GM11168 (cell line): Measurements from ENCODE around the gene ZNF205.

ENCODE experiments used
- in situ Hi-C: fragments of 300-500 bp; cut with MboI; formaldehyde crosslinking; loops from one replicate; pipeline ENCODE4 v1.12.0; 2022; ENCODE audit warnings: low sequenced_read_pairs; ENCODE audit not compliant: unreplicated experiment

Gene ZNF205

DNA sequence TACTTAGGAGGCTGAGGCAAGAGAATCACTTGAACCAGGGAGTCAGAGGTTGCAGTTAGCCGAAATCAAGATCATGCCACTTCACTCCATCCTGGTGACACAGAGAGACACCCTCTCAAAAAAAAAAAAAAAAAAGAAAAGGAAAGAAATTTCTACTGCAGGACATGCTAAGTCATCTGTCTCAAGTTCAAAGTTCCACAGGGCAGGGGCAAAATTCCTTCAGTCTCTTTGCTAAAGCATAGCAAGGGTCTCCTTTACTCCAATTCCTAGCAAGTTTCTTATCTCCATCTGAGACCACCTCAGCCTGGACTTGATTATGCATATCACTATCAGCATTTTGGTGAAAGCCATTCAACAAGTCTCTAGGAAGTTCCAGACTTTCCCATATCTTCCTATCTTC, 27.9 kb upstream of the ZNF205 start:
- in situ Hi-C loops, result no loop called here

DNA sequence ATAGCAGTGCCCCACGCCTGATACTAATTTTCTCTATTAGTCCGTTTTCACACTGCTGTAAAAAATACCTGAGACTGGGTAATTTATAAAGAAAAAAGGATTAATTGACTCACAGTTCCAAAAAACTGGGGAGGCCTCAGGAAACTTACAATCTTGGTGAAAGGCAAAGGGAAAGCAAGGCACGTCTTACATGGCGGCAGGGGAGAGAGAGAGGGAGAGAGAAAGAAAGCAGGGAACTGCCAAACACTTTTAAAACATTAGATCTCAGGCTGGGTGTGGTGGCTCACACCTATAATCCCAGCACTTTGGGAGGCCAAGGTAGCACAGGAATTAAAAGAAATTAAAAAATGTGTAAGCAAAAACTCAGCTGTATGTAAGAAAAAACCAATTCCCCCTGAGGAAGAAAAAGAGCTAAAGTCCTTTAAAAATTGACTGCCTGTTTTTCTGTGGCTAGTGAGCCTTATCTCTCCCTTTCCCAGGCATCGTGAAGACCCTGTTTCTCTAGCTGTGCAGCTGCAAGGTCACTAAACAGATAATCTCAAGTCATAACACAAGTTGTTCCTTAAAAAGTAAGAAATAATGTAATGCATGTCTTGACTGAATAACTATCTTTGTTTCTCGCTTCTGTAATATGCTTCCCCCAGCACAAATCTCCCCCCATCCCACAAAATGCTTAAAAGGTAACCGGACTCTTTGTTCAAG, 27.3 kb upstream of the ZNF205 start:
- in situ Hi-C loops, result no loop called here

DNA sequence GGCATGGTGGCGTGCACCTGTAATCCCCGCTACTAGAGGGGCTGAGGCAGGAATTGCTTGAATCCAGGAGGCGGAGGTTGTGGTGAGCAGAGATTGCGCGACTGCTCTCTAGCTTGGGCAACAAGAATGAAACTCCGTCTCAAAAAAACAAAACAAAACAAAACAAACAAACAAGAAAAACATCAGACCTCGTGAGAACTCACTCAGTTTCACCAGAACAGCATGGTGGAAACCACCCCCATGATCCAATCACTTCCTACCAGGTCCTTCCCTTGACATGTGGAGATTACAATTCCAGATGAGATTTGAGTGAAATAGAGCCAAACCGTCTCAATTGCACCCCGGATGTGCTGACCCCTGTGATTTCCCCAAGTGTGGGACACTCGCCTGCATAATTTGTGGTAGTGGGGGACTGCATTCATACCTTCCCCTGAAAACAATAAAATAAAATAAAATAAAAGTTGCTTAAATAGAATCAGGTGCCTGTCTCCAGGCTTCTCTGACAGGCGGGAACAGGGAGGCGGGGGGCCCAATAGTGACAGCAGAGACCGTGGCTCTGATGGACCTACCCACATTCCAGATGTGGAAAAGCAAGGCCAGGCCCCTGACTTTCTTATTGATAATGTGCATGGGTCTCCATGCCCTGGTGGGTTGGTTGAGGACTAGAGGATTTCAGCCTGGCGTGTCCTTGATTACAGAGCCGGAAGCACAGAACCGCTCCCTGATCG, 26.4 kb upstream of the ZNF205 start:
- in situ Hi-C loops, result no loop called here

DNA sequence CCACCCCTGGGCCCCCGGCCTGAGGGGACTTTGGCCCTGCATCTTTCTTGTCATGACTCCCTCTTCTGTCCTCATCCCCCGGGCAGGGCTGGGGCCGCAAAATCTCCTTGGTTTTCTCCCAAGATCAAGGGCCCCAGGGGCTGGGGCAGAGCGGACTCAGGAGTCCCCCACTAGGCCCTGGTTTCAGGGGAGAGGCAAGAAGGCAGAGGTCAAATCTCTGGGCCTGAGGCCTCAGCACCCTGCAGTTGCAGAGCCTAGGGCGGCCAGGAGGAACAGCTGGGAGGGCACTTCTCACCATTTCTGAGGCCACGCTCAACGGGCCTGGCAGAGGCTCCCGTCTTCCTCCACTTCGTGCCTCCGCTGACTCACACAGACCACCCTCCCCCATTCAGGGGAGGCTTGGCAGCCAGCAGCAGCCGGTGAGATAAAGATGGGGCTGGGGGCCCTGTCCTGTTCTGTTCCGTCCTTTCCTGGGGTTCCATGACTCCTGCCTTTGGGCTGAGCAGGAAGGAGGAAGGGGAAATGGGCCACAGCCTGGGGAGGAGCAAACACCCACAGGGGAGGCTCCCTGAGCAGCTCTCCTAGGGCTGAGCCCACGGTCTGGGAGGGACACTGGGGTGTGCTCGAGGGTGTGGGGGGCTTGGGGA, 25.7 kb upstream of the ZNF205 start:
- in situ Hi-C loops, result no loop called here

DNA sequence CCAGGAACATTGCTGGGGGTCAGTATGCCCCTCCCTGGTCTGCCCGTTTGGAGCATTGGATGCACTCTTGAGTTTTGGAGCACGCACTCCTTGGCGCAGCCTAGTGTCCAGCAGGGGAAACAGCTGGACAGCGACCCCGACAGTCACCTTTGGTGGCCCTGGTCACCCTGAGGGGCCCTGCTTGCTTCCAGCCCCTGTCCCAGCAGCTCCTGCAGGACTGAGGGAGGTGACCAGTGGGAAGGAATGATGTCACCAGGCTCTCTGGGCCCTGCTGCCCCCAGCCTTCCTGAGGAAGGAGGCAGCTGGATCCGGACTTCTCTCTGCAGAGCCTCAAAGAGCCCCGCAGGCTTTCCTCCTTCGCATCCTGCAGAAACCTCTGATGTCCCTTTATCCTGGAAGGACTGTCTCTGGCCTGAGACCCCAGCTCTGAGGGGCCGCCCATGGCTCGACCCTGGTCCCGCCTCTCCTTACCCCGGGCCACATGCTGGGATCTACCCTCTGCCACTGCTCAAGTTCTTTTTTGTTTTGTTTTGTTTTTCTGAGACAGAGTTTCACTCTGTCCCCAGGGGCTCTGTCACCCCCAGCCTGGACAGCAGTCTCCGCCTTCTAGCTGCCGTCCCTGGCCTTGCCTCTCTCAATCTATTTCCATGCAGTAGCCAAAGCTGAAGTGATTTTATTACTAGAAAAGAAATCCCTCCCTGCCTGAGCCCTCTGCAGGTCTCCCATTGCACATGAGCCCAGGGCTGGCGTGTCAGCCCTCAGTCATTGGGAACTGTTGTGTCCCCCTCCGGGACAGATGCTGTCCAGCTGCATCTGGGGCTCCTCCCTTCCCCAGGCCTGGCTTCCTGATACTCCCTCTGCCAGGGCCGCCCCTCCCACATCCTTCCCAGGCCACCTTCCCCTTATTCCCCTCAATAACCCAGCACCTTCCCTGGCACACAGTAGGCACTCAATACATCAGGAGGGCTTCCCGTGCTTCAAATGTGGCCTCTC, 24.8 kb upstream of the ZNF205 start:
- in situ Hi-C loops, result no loop called here

DNA sequence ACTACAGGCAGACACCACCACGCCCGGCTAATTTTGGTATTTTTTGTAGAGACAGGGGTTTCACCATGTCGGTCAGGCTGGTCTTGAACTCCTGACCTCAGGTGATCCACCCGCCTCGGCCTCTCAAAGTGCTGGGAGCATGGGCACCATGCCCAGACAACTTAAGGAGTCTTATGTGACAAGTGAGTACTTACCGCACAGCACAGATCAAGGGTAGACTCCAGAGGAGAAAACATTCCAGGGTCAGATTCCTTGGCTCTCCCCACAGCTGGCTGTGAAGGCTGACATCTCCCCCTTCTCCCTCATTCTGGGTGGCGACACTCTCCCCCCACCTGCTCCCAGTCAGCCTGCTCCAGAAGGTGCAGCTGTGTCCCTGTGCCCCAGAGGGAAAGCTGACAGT, 23.9 kb upstream of the ZNF205 start:
- in situ Hi-C loops, result no loop called here

DNA sequence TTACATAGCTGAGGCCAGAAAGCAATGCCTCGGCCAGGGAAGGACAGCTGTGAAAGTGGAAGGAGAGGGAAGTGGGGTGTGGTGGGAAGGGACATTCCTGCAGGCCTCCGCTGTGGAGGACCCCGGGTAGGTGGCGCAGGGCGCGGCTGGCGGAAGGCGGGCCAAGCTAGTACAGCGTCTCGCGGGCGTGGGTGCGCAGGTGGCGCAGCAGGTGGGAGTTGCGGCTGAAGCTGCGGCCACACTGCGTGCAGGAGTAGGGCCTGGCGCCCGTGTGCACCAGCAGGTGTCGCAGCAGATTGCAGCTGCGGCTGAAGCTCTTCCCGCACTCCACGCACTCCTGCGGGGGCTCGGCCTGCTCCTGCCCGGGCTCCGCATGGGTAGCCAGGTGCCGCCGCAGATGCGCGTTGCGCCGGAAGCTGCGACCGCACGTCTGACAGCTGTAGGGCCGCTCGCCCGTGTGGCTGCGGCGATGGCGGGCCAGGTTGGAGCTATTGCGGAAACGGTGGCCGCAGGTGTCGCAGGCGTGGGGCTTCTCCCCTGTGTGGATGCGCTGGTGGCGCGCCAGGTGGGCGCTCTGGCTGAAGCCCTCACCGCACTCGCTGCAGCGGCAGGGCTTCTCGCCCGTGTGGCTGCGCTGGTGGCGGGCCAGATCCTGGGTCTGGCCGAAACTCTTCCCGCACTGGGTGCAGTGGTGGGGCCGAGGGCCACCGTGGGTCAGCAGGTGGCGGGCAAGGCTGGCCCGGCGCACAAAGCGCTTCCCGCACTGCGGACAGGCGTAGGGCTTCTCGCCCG, 23.3 kb upstream of the ZNF205 start:
- in situ Hi-C loops, result no loop called here

DNA sequence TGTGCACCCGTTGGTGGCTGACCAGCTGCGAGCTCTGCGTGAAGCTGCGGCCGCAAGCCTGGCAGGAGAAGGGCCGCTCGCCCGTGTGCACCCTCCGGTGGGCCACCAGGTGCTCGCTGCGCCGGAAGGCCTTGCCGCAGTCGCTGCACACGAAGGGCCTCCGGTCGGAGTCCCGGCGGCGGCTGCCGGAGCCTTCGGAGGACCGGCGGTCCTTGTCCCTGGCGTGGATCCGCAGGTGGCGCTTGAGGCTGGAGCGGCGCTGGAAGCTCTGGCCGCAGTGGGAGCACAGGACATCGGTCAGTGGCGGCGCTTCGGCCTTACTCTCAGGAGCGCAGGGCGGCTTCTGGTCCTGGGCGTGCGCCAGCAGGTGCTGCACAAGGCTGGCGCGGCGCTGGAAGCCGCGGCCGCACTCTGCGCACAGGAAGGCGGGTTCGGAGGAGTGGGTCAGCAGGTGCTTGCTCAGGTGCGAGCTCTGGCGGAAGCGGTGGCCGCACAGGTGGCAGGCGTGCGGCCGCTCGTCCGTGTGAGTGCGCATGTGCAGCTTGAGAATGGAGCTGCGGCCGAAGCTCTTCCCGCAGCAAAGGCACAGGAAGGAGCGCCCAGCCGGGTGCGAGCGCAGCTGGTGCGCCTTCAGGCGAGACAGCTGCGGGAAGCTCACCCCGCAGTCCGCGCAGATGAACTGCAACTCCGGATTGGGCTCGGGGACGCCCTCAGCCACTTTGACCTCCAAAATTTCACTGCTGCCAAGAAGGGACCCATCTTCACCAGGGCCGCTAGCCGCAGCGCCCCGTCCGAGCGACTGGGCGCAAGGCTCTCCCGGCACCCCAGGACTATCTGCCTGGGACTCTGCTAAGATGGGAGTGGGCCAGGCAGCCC, 22.4 kb upstream of the ZNF205 start:
- in situ Hi-C loops, result no loop called here

DNA sequence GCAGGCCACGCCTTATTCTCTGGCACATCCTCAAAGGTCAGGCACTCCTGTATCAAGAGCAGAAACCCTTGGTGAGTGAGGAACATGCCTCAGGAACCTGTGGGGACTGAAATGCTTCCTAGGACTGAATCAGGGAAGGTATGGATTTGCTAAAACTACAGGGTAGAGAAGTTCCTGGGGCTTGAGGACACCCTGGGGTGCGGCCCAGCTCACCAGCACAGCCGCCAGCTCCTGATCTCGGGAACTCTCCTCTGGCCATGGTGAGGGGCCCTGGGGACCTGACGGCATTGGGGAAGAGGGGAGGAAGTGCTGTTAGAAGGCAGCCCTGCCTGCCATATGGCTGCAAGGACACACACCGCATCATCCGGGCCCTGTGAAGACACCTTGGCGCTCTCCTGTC, 20.8 kb upstream of the ZNF205 start:
- in situ Hi-C loops, result no loop called here

DNA sequence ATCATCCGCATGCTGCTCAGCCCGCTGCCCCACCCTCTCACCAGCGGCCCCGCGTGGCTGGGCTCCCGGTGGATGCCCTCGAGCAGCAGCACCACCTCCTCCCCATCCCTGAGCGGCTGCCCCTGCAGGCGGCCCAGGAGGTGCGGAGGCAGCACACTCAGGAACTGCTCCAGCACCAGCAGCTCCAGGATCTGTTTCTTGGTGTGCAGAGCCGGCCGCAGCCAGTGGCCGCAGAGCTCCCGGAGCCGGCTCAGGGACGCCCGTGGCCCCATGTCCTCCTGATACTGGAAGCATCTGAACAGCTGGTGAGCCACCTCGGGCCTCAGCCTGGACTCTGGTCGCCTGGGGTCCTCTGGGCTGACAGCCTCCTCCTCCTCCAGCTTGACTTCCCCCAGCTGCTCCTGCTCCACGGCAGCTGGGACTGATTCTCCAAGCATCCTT, 19.9 kb upstream of the ZNF205 start:
- in situ Hi-C loops, result no loop called here

DNA sequence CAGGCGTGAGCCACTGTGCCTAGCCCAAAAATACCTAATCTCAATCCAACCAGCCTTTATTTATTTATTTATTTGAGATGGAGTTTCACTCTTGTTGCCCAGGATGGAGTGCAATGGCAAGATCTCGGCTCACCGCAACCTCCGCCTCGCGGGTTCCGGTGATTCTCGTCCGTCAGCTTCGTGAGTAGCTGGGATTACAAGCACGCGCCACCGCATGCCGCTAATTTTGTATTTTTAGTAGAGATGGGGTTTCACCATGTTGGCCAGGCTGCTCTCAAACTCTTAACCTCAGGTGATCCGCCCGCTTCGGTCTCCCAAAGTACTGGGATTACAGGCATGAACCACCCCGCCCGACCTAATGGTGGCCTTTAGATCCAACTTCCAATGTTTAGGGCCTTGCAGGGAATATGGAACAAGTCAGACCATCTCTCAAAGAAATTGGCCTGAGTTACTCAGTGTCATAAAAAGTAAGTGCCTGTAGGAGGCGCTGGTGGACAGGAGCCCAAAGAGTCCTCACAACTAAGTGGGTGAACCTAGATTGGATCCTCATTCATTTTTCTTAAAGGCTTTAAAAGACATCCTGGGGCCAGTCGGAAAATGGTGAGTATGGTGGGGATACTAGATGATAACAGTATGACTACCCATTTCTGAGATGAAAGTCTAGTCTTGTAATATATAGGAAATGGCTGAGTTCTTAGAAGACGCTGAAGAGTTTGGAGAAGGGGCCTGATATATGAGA, 17.9 kb upstream of the ZNF205 start:
- in situ Hi-C loops, result no loop called here

DNA sequence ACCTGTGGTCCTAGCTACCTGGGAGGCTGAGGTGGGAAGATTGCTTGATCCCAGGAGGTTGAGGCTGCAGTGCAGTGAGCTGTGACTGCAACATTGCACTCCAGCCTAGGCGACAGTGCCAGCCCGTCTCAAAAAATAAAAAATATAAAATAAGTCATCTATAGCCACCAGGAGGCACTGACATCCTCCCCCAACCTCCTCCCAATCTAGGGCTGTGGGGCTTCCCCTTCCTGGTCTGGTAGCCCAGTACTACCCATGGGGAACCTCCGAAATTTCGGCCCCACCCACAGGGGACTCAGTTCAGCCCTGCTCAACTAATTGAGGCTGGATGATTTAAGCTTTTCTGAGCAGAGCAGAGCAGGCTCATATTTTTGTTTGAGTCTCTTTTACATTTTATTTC, 16.5 kb upstream of the ZNF205 start:
- in situ Hi-C loops, result no loop called here

DNA sequence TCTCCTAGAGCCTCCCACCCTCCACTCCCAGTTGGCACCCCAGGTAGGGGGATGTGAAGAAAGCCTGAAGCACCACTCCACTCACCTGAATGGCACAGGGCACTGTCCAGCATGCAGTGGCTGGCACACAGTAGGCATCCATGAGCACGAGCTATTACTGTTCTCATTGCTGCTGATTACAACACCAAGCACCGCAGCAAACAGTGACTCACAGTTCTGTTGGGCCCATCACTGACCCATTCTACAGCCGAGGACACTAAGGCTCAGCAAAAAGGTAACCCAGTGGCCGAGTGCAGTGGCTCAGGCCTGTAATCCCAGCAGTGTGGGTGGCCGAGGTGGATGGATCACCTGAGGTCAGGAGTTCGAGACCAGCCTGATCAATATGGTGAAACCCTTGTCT, 16.0 kb upstream of the ZNF205 start:
- in situ Hi-C loops, result no loop called here

DNA sequence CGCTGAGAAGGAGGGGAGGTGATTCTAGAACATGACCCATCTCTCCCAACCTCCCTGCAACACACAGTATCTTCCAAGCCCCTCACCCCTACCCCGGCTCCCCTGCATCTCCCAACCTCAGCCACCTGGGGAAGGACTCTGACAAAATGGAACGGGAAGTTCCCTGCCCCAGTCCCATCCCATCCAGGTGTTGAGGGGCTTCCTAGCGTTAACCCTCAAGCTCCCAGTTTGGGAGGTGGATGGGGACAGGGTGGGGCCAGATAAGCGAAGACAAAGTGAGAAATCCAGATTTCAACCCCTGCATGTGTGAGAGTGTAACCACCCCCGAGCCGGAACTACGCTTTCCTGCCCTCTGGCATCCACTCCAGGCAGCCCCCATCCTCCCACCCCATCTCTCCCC, 15.1 kb upstream of the ZNF205 start:
- in situ Hi-C loops, result no loop called here

DNA sequence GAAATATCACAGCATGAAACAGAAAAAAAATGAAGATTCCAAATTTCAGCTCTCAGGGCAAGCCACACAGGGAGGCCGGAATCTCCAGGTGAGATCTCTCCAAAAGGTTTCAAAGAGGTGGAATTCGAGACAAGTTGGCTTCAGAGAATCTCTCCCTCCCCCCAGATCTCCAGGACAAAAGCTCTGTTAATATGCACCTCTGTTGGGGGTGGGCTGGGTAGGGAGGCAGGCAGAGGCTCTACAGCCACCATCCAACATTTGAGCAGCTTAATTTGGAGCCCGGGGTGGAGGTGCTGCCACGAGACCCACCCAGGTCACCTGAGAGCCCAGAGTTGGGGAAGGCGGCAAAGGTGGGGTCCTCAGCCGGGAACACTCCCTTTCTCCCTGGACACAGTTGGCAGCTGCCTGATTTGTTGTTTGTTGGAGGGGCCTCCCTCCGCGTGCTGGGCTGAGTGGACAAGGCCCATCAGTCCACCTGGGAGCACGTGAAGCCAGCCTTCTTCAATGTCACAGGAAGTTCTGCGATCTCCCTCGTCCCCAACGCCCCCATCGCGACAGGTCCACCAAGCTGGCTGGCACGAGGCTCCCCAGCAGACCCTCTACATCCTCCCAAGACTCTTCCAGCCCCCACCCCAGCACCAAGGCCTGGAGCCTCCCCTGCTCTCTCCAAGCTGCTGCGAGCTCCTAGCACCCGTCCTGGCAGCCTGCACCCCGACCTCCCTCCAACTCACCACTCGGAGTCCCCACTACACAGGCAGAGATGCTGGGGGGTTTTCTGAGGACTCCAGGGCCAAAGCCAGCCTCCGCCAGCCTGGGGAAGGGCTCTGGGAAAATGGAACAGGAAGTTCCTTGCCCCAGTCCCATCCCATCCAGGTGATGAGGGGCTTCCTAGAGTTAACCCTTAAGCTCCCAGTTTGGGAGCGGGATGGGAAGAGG, 13.7 kb upstream of the ZNF205 start, which contains the start of gene ZSCAN10:
Gene ZSCAN10 (minus strand): TSS at position 836 of the 936 bp plus-strand sequence. CDS start 6,357 bp downstream, outside the sequence.
- in situ Hi-C loops, result no loop called here

DNA sequence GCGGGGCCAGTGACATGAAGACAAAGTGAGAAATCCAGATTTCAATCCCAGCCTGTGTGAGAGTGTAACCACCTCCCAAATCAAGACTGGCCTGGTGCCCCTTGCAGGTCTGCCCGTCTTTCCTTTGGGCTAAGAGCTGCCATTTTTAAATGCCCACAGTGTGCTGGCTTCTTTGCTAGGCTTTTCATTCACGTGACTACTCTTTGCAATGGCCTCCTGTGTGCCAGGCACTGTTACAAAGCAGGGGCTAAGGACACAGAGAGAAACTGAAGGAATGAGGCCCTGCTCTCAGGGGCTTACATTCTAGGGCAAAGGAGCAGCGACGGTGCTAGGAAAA, 13.0 kb upstream of the ZNF205 start:
- in situ Hi-C loops, result no loop called here
